T-helper 22 cell (primary cell): ENCODE data around the gene CERS3.

Experiments used
- DNase-seq: peaks from one replicate; pipeline ENCODE4 v3.0.0-alpha.2; 2020; ENCODE audit warnings: low read depth

CERS3 gene

DNA sequence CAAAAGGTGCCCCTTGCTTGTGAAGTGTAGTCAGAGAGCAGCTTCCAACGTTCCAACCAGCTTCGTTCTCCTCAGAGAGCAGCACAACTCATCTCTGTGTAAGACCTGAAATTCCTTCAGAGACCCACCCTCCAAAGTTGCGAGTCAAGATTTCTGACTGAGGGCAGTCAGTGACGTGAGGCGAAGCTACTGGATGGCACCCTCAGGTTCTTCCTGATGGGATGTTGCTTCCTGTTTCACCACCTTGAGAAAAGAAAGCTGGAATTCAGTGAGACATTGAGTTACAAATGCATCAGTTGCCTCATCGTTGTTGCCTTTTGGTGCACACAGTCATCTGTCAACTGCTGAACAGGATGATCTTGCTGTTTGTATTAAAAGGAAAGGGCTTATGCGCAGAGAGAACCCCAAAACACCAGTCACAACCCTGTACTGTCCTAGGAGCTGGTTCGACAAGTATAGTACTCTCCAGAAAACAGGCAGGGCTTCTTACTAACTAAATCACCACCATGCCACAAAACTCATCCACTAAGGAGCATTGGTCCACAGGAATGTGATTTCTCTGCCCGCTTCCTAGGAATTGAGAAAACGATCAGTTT lies at the start of gene CERS3:
Gene CERS3, minus strand, starts transcription at position 118 of the 596 bp plus-strand sequence. CDS start 27,101 bp downstream, outside the sequence.
- no peak for DNase-seq

DNA sequence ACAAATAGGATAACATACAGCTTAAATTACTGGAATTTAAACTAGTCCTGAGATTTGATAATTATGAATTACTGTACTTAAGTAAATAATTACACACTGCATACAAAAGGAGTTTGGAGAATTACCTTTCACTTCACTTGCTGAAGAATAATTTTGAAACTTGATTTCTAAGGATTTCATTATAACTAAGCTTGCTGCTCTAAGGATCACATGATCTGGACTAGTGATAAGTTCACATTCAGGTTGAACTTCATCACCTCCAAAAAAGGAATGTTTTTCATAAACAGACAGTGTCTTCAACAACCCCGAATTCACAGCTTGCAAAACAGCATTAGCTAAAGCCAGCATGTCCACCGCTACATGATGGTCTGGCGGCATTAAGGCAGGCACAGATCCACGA lies 44.8 kb upstream of the CERS3 start:
- DNase-seq = no peak

DNA sequence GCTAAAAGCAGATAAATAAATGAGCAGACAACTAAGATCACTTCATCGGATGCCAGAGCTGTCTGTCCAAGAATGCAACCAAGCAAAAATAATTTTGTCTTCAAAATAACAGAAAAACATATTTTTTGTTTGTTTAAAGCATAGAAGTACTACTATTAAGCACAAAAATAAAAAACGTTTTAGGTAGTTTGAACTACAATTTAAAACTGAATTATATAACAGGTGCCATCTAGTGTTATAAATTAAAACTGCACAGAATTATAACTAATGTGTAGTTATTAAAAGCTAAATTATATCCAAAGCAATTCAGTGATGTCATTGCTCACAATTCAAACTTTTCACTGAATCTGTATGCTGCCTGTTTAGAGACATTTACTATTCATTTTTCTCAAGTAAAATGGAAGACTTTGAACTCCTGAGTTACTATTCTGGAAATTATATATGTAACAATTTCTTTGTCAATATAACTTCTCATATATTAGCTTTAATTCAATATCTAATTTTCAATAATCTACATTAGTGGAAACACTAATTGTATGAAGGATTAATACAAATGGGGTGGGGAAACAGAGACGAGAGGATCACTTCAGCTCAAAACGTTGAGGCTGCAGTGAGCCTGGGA lies 43.7 kb upstream of the CERS3 start:
- no peak for DNase-seq

DNA sequence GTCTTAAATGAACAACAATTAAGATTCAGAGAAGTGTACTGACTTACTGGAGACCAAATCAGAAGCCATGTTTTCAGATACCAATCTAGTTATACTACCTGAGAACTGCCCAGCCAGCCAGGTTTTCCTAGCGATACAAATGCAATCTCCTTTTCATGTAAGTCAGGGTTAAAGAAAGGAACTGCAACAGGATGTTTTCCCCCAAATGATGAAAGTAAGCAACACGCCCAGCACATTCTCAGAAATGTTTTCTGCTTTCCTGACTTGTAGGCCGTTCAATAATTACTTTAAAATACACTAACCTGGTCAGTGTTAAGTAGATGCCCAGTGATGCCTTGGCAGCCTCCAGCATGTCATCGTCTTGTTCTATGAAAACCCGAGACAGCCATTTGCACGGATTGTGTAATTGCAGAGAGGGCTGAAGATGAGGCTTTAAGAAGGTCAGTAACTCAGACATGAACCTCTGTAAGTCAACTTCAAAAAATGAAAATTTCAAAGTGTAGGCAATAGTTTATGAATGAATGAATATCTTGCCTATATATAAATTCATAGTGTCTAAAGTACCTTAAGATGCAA lies 42.9 kb upstream of the CERS3 start:
- no peak for DNase-seq

DNA sequence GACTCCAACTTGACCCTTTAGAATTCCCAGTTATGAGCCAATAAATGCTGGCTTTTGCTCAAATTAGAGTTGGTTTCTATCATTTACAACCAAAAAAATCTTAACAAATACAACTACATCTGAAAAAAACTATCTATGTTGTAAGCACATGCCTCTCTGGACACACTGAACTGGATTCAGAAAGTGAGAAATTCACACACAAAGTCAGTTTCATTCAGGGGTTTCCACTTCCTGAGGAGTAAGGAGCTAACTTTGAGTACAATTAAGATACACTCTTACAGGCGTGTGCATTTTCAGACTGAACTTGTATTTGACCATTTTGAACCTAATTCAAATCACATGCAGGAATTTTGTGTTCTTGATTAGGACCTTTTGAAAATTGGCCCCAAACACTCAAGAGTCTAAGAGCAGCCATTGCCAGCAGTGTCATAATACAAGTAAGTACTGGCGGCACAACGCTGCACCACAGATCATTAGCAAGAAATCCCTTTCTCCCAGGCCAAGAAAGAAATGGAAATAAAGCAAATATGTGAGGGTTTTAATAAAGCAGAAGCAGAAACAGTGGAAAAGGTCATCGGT lies 42.1 kb upstream of the CERS3 start:
- DNase-seq = no peak

DNA sequence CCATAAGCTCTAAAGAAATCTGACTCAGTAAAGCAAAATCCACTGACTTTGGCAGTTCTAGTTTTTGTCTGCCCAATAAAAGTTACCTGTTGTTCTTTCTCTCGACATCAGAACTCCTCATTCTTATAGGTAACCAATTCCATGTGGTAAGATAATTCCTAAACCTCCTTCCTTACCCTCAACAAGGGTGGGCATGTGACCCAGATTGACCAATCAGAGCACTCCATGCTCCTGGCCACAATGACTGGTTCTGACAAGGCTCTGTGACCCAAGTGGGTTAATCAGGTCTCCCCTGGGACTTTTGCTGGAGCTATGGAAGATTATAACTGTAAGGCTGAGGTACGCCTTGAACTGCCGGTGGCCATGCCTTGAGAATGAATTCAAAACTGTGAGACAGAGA lies 41.5 kb upstream of the CERS3 start:
- no peak for DNase-seq

DNA sequence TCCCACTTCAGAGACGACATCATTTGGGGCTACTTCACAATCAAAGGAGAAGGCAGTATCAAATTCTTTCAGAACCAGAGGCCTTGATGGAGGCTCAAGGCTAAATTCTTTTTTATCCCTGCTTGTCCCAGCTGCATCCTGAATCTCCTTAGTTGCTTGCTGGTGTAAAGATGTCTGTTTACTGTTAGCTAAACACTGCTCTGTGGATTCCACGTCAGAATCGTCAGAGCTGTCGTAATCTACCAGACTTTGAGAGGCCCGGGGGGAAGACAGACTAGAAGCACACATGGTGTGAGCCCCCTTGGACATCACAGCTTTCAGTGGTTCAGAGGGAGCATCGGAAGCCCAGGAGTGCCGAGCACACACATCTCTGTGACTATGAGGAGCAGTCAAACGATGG lies 40.6 kb upstream of the CERS3 start:
- no peak for DNase-seq

DNA sequence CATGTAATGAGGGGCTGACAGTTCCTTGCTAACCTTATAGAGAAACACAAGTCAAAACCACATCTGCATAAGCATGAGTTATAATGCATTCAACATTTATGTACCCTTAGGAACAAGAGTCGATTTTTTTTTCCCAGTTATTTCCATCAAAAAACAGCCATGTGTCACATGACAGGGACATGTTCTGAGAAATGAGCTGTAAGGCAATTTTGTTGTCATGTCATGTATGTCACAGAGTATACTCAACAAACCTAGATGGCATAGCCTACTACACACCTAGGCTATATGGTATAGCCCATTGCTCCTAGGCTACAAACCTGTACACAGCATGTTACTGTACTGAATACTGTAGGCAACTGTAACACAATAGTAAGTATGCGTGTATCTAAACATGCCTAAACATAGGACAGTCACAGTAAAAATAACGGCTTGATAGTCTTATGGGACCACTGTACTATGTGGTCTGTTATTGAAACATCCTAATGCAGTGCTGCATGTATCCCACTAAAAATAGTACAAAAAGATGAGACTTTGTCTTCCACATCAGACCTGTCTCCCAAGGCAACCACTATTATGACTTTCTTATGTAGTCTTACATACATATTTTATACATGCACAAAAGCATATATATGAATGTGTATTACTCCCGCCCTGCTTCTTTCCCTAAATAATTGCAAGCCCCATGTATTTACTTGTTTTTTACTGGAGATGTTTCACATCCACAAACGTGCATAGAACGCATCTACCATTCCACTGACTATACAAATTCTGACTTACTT lies 38.3 kb upstream of the CERS3 start:
- no peak for DNase-seq

DNA sequence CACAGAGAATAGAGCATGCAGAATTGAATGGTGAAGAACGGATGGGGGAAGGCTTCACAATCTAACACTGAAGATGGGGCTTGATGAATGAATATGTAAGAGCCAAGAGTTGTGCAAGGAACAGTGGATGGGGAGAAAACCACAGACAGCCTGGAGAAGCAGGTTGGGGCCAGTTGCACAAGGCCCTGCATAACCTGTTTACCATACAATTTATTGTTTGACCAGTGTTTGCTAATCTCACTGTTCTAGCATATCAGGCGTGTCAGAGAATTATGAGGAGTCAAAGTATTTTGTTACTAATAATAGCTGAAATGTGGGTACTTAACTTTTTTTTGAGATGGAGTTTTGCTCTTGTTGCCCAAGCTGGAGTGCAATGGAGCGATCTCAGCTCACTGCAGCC lies 36.8 kb upstream of the CERS3 start:
- DNase-seq = no peak

DNA sequence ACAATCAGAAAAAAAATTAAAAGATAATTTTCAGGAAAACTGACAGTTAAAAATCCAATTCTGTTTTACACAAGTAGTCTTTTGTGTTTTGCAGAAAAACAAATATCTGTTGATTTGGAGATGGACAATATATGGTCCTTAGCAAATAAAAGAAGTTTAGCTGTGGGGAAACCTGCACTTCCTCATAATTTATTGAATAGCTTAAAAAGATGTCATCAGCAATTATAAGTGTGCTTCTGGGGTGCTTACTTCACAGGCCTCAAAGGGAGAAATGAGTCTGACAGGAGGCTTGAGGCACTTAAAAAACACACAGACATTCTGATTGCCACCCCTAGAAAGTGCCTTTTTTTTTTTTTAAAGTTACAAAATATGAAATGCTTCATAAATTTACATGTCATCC lies 31.6 kb upstream of the CERS3 start:
- no peak for DNase-seq

DNA sequence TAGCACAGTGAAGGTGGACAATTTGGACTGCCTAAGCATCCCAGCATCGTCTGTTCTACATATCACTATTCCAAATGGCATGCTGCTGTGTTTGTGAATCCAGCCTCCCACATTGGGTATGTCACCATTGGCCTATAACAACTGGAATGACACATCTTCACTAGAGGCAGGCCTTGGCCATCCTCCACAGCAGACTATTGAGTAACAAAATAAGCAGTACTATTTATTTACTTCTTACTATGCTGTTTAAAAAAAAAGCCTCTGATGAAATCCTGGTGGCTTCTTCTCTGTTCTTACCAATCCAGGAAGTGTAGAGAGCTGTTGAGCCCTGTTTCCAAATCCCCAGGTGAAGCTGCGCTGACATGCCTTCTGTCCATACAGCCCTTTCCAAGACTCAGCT lies 30.6 kb upstream of the CERS3 start:
- no peak for DNase-seq

DNA sequence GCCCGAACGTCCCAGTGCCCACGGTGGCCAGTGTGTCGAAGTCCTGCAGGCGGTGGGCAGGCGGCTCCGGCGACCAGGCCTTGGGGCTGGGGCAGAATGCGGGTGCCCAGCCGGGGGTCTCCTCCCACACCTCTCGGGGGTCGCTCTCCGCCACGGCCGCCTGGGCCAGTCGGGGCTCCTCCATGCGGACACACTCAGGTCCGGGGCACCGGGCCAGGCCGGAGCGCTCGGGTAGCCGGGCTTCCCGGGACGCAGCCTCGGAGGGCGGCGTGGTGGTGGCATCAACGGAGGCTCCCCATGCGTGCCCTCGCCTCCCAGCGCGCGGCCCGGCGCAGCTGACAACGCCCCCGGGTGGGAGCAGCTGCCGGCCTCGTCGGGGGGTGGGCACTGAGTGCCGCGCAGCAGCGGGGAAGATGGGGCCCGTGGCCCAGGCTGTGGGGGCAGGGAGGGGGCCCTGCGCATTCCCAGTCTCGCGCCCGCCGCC lies 30.1 kb upstream of the CERS3 start:
- no peak for DNase-seq

DNA sequence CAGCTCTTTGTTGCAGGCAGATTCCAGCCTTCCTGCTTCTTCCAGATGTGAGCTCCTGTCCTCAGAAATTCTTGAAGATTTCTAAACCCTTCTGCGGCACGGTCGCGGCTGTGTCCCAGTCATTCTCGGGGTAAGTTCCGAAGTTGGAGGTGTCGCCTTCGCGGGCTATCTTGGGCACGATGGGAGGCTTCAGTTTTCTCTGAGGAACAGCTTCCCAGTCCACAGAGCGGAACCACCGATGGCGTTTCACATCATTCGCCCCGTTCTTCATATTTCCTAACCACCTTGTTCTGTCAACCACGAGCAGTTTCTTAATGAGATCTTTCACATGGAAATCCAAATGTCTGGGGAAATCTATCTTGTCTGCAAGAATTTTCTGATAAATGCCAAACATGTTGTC lies 24.7 kb upstream of the CERS3 start:
- DNase-seq = no peak

DNA sequence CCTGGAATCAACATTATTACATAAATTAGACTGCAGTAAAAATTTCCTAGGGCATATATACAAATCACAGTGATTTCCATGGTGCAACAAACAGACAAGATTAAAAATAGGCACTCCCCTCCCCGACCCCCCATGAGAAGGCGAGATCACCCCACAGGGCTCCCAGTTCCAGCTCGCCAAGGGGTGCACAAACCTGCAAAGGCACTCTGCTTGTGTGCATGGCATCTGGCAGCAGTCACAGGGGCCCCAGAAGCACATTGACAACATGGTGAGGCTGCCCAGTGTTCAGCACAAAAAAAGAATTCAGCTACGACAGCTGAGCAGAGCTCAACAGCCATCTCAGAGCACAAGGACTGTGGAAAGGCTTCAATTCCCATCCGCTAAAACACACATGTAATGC lies 19.2 kb upstream of the CERS3 start:
- DNase-seq = no peak

DNA sequence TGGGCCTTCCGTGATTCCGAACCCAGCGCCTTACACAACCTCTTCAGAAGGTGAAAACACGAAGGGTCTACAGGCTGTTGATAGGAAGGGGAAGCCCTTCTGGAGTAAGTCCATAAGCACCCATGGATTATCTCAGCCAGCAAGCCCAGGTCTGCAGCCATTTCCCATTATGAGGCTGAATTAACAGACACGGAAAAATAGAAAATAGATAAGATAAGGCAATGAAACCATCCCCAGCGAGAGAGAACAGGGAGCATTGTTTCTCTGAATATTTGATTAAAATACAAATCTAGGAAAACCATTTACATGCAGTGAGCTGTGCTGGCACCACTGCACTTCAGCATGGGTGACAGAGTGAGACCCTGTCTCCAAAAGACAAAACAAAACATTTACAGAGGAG lies 16.2 kb upstream of the CERS3 start:
- no peak for DNase-seq

DNA sequence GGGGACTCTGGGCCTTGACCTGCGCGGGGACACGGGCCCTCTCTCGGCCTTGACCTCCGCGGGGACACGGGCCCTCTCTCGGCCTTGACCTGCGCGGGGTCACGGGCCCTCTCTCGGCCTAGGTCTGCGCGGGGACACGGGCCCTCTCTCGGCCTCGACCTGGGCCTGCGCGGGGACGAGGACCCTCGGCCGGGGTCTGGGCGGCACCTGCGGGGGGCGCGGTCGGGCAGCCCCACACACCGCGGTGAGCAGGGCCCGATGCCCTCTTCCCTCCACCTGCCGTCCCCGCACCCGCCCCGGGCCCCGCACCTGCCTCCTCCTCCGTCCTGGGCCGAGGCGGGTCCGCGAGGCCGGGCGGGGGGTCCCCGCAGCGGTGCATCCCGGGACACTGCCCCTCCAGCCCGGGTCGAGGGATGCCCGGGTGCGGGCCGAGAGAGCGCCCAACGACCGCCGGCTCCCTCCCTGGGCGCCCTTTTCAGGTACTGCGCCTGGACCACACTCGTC lies 15.6 kb upstream of the CERS3 start:
- no peak for DNase-seq

DNA sequence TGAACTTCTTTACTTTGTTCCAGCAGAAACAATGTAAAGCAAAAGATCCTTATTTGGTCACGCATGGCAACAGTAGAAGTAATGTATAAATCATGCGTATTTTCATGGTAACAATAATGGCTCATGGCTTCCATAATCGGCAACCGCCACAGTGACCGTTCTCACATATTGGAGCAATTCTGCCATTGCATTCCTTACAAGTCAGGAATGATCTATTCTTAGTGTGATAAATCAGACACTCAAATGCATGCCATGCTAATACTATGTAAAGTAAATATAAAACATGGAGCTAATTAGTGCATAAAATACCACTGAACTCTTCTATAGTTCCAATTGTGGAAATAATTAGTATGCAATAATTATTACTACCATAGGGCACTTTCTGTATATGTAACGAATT lies 13.5 kb upstream of the CERS3 start:
- no peak for DNase-seq

DNA sequence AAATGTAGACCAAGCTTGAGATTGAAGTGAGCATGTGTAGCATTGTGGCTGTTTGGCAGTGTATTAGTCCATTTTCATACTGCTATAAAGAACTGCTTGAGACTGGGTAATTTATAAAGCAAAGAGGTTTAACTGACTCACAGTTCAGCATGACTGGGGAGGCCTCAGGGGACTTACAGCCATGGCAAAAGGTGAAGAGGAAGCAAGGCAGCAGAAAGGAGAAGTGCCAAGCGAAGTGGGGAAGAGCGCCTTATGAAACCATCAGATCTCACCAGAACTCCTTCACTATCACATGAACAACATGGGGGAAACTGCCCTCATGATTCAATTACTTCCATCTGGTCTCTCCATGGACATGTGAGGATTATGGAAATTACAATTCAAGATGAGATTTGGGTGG lies 8.6 kb upstream of the CERS3 start:
- DNase-seq = no peak

DNA sequence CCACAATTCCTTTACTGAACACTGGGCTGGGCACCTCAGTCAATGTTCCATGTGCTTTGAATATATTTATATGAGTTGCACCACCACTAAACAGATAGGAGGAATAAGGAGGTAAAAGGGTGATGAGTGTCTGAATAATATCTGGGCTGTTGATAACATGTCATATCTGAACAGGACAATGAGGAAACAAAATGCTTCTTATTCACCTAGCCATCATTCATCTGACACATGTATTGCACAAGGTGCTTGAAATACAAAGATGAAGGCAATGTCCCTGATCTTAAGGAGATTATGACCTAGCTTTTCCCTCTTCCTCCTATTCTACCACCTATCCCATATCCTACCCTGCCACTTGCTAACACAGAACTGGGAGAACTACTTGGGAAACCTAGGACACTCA lies 8.0 kb upstream of the CERS3 start:
- no peak for DNase-seq

DNA sequence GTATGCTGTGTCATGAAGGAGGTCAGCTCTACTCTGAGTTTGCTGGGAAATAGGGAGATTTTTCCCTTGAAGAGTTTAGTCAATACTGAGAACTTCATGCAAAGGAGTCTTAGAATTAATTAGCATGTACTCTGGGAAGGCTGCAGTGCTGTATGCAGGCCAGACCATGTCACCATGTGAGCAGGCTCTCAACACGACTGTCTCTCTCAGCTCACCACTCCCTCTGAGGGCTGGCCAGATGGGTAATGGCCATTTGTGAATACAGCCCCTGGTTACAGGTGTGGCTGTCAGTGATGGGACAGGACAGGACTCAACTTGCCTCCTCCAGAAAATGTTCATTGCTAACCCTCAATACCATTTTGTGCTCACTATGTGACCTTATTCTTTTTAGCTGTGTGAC lies 5.1 kb upstream of the CERS3 start:
- no peak for DNase-seq

DNA sequence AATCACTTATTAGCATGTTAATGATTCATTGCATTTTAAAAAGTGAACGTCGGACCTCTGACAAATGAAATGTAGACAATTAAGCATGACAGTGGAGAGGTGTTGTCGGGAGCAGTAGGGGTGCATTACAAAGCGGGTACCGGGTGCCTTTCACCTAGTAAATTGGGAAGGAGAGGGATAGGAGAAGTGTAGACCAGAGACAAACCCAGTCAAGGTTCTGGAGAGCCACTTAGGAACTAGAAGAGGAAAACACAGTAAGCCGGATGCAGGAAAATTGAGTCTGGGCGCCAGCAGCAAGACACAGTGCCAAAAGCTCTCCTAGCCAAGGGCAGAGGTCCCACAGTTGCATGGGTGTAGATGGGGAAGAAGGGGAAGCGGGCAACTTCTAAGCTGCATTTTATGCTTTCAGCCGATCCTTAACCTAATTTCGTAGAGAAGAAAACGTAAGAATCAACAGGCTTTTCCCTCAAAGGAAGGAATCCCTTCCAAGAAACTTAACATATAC lies 3.1 kb upstream of the CERS3 start:
- no peak for DNase-seq

DNA sequence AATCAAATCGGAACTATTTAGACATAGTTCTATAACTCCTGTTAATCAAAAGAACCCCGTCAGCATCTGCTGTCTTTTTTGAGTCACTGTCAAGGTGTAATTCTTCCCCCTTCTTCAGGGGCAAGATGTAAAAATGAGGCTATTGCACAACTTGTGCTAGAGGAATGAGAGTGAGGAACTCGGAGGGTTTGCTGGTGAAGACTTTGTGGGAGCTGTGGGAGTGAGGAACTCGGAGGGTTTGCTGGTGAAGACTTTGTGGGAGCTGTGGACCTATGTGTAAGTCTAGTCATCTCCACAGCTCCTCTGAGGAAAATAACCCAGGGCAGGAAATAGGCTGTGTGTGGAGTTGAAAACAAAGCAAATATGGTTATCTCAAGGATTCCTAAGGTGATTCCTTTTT lies 2.5 kb upstream of the CERS3 start:
- no peak for DNase-seq
